ENCODE data around the gene TTC16. TPM values are rescaled to one million over a fixed set of nuclear protein-coding genes. Genes with fewer than 3 reads are reported as not detected.

TTC16 gene
- total and polyA plus RNA-seq, 4 donors: 0.02 to 0.08 TPM; not detected in 2

- no peak for TF ChIP-seq REST (IDR thresholded peaks at IDR 0.05)
Observed at GRCh38 chr9:127703289-127703946, 12.5 kb upstream of the TTC16 start (continued).

- TF ChIP-seq GABPA (IDR thresholded peaks at IDR 0.05 in 1 of 2, conservative IDR thresholded peaks at IDR 0.05 in 1 of 2): no peak
- TF ChIP-seq HNF4A (conservative IDR thresholded peaks at IDR 0.05): no peak
- TF ChIP-seq ATF3 (IDR thresholded peaks at IDR 0.05): no peak
- no peak for TF ChIP-seq TAF1 (conservative IDR thresholded peaks at IDR 0.05)
- TF ChIP-seq RAD21 (IDR thresholded peaks at IDR 0.05): no peak
- TF ChIP-seq EGR1 (IDR thresholded peaks at IDR 0.05; ENCODE audit: low read depth in 2 of 2): no peak
- no peak for TF ChIP-seq MAX (IDR thresholded peaks at IDR 0.05)
- no peak for TF ChIP-seq CTCF (IDR thresholded peaks at IDR 0.05; ENCODE audit: low read depth, low read length, missing input control)
- 86% methylated on average over 12 of the region's 12 CpGs for WGBS
- H3K9me3 ChIP-seq (ENCODE audit: control insufficient read depth in 4 of 4, low read length in 3 of 4): no peaks in the 10 kb centered on the region
- H3K9ac ChIP-seq (ENCODE audit: low read depth in 1 of 2, low read length in 2 of 2): no peak overlapping the region
- DNase-seq (ENCODE audit: low spot score): no peak
- H3K27me3 ChIP-seq (ENCODE audit: control insufficient read depth in 4 of 4, insufficient read depth in 4 of 4, low read length in 3 of 4): no peaks in the 10 kb centered on the region
- H3K4me3 ChIP-seq (ENCODE audit: low read depth in 1 of 3, low read length in 3 of 3): no peak overlapping the region
- H3K4me1 ChIP-seq (ENCODE audit: control insufficient read depth in 4 of 4, insufficient read depth in 4 of 4, low read length in 3 of 4): no peaks in the 10 kb centered on the region
- H3K27ac ChIP-seq (ENCODE audit: low read depth in 1 of 2, low read length in 2 of 2): no peak overlapping the region
- no peaks in the 10 kb centered on the region for H3K36me3 ChIP-seq (ENCODE audit: control insufficient read depth in 4 of 4, insufficient read depth in 3 of 4, low read depth in 1 of 4, low read length in 3 of 4)
Observed at GRCh38 chr9:127705577-127706379, 10.1 kb upstream of the TTC16 start.

- Histone ChIP-seq H3K36me3 (ENCODE audit: control insufficient read depth in 4 of 4, insufficient read depth in 3 of 4, low read depth in 1 of 4, low read length in 3 of 4) (no peaks in the 10 kb centered on the region), H3K27me3 (ENCODE audit: control insufficient read depth in 4 of 4, insufficient read depth in 4 of 4, low read length in 3 of 4) (no peaks in the 10 kb centered on the region), H3K27ac (ENCODE audit: low read depth in 1 of 2, low read length in 2 of 2) (no peak within 1 kb of the TSS), H3K9me3 (ENCODE audit: control insufficient read depth in 4 of 4, low read length in 3 of 4) (no peaks in the 10 kb centered on the region), H3K9ac (ENCODE audit: low read depth in 1 of 2, low read length in 2 of 2) (no peak within 1 kb of the TSS), H3K4me3 (ENCODE audit: low read depth in 1 of 3, low read length in 3 of 3) (no peak within 1 kb of the TSS), H3K4me1 (ENCODE audit: control insufficient read depth in 4 of 4, insufficient read depth in 4 of 4, low read length in 3 of 4) (no peaks in the 10 kb centered on the region)
- 65% methylated on average over 11 of the region's 11 CpGs for WGBS
- no peak for DNase-seq (ENCODE audit: low spot score)
- no peak for TF ChIP-seq HNF4G (IDR thresholded peaks at IDR 0.05)
- no peak for TF ChIP-seq JUND (IDR thresholded peaks at IDR 0.05)
- no peak for TF ChIP-seq RXRA (IDR thresholded peaks at IDR 0.05)
- TF ChIP-seq FOXA2 (IDR thresholded peaks at IDR 0.05): no peak
- TF ChIP-seq TAF1 (conservative IDR thresholded peaks at IDR 0.05): no peak
- TF ChIP-seq NR2F2 (IDR thresholded peaks at IDR 0.05): no peak
- TF ChIP-seq HNF4A (conservative IDR thresholded peaks at IDR 0.05): no peak
- TF ChIP-seq CTCF (IDR thresholded peaks at IDR 0.05; ENCODE audit: low read depth, low read length, missing input control): no peak
- TF ChIP-seq MAX (IDR thresholded peaks at IDR 0.05): no peak
- TF ChIP-seq ATF3 (IDR thresholded peaks at IDR 0.05): no peak
- TF ChIP-seq SP1 (IDR thresholded peaks at IDR 0.05): no peak
- TF ChIP-seq EGR1 (IDR thresholded peaks at IDR 0.05; ENCODE audit: low read depth in 2 of 2): no peak
- TF ChIP-seq ZBTB33 (IDR thresholded peaks at IDR 0.05): no peak
- TF ChIP-seq YY1 (IDR thresholded peaks at IDR 0.05): no peak
- TF ChIP-seq GABPA (IDR thresholded peaks at IDR 0.05 in 1 of 2, conservative IDR thresholded peaks at IDR 0.05 in 1 of 2): no peak
Observed at GRCh38 chr9:127706836-127707241, 9.0 kb upstream of the TTC16 start, which contains the start of gene CFAP157. CFAP157 (plus strand) TSS chr9:127706988; CDS start chr9:127707032, 44 bp downstream.
